T-cell (primary cell): Measurements from ENCODE around the gene HSPA1L. TPM values are rescaled to one million over a fixed set of nuclear protein-coding genes. Genes with fewer than 3 reads are reported as not detected.
A peak's percentile ranks its signal among the peaks of the same experiment; 100 is the strongest.

Experiments used
- ATAC-seq, 4 experiments: fragments of 200-7000 bp in 3 of 4; fragments of 150-1000 bp in 1 of 4; cut with Tn5 transposase; replicated peaks in 1 of 4; 1 replicate in 3 of 4; 2 replicates in 1 of 4; pipeline ENCODE4 v1.10.0; 2021; ENCODE audit warnings: moderate library complexity in 3 of 4, mild to moderate bottlenecking in 2 of 4, moderate number of reproducible peaks in 1 of 4
- CTCF ChIA-PET, 2 donors: fragments of 300-600 bp; sonication (Branson Sonifier 250); formaldehyde crosslinking; loops; one replicate each; lab custom pipeline; 2022; ENCODE audit warnings: antibody characterized with exemption in 2 of 2; lab: Charles Lee
- POLR2A ChIA-PET, 2 donors: fragments of 300-600 bp; sonication (Branson Sonifier 250); formaldehyde crosslinking; loops; one replicate each; lab custom pipeline; 2022; ENCODE audit warnings: antibody characterized with exemption in 2 of 2; lab: Charles Lee
- DNase-seq, 35 experiments: peaks; one replicate each; pipeline versions ENCODE4 v3.0.0 to v3.0.0-alpha.2; 2013 to 2023
- H3K27ac ChIP-seq: one replicate; pipeline ENCODE4 v1.5.1; 2013; ENCODE audit warnings: low read length
- H3K27me3 ChIP-seq, 2 experiments: replicated peaks in 1 of 2; 1 replicate in 1 of 2; 2 replicates in 1 of 2; pipeline versions ENCODE4 v1.6.1 to v1.7.0; 2013; ENCODE audit warnings: low read length in 1 of 2, mixed read lengths in 1 of 2; ENCODE audit not compliant: control insufficient read depth in 2 of 2, insufficient read depth in 2 of 2; ENCODE audit errors: extremely low read depth in 1 of 2
- H3K36me3 ChIP-seq, 2 donors: 1 replicate in 1 of 2; 2 replicates in 1 of 2; pipeline versions ENCODE4 v1.6.1 to v1.7.0; 2013; ENCODE audit warnings: low read length in 1 of 2; ENCODE audit not compliant: control insufficient read depth in 2 of 2, insufficient read depth in 1 of 2; ENCODE audit errors: extremely low read depth in 1 of 2
- H3K4me1 ChIP-seq, 2 experiments: 1 replicate in 1 of 2; 2 replicates in 1 of 2; pipeline versions ENCODE4 v1.6.1 to v1.7.0; 2013; ENCODE audit warnings: low read length in 2 of 2, mixed read lengths in 1 of 2; ENCODE audit not compliant: insufficient read depth in 2 of 2, control insufficient read depth in 1 of 2; ENCODE audit errors: extremely low read depth in 1 of 2
- H3K4me3 ChIP-seq, 2 donors: 1 replicate in 1 of 2; 2 replicates in 1 of 2; pipeline versions ENCODE4 v1.5.1 to v1.7.0; 2013; ENCODE audit warnings: mild to moderate bottlenecking in 2 of 2, low read length in 1 of 2, moderate library complexity in 1 of 2; ENCODE audit not compliant: control insufficient read depth in 1 of 2; ENCODE audit errors: extremely low read depth in 1 of 2
- H3K9me3 ChIP-seq: 2 replicates; pipeline ENCODE4 v1.7.0; 2013
- H3K27ac Mint-ChIP-seq, 2 donors: one replicate each; pipeline ENCODE4 v1.8.0; 2020 to 2021; ENCODE audit warnings: mild to moderate bottlenecking in 2 of 2, mixed read lengths in 2 of 2
- H3K27me3 Mint-ChIP-seq, 2 donors: one replicate each; pipeline ENCODE4 v1.8.0; 2021 to 2022; ENCODE audit warnings: mixed read lengths in 2 of 2
- H3K36me3 Mint-ChIP-seq: one replicate; pipeline ENCODE4 v1.8.0; 2021; ENCODE audit warnings: mixed read lengths
- H3K4me1 Mint-ChIP-seq, 3 donors: one replicate each; pipeline ENCODE4 v1.8.0; 2020 to 2022; ENCODE audit warnings: mixed read lengths in 3 of 3, mild to moderate bottlenecking in 1 of 3
- H3K4me3 Mint-ChIP-seq, 3 donors: one replicate each; pipeline ENCODE4 v1.8.0; 2020 to 2022; ENCODE audit warnings: mild to moderate bottlenecking in 3 of 3, mixed read lengths in 3 of 3, moderate library complexity in 3 of 3
- H3K9me3 Mint-ChIP-seq, 3 donors: one replicate each; pipeline ENCODE4 v1.8.0; 2020 to 2022; ENCODE audit warnings: mixed read lengths in 3 of 3
- WGBS: methylation state at CpG from one replicate; pipeline ENCODE4 v1.1.5; 2013; ENCODE audit warnings: missing lambda C conversion rate; ENCODE audit not compliant: insufficient coverage; 5-methylcytosine and 5-hydroxymethylcytosine counted together
- total RNA-seq, 35 experiments: library from RNA in 6 of 35; stranded (reverse) in 6 of 35; fragments of 120-200 nt in 1 of 35; gene quantifications; one replicate each; pipeline versions ENCODE4 v1.2.1 to v1.2.4 and lab custom pipeline; 2013 to 2026

HSPA1L gene
- total RNA-seq, 5 donors from 2014 or later (not counting 1 experiment from before 2014, with no cell fraction given), result 2.8 to 8.5 (median 8.1) TPM

GRCh38 chr6:31792090-31792374 lies 23.1 kb downstream of the HSPA1L start:
- POLR2A ChIA-PET, result no interaction called here
- H3K4me1 ChIP-seq, result peaks cover 10 to 34% of the 10 kb centered on the region in 2 experiments
- WGBS, result no CpG with 5 or more reads among the region's 3 CpGs

GRCh38 chr6:31791324-31792089 lies 23.6 kb downstream of the HSPA1L start:
- H3K4me1 Mint-ChIP-seq, result peaks cover 26 to 37% (median 29%) of the 10 kb centered on the region in 3 donors

More at GRCh38 chr6:31792090-31792374, 23.1 kb downstream of the HSPA1L start:
- CTCF ChIA-PET, result interaction anchor here (0.5 to 0.7 kb wide), 2 partner anchors 22 to 135 kb away, joined by 3 to 6 read pairs; no protein-coding TSS in a partner anchor
- Histone ChIP-seq H3K9me3 (no peaks in the 10 kb centered on the region), H3K27me3 (no peaks in the 10 kb centered on the region), H3K27ac (no peak overlapping the region), H3K4me3 (no peak overlapping the region), H3K36me3 (peaks cover 9 to 15% of the 10 kb centered on the region in 2 donors)
- DNase-seq (no peak), ATAC-seq (no peak)
- Mint-ChIP-seq H3K9me3 (no peaks in the 10 kb centered on the region), H3K27me3 (no peaks in the 10 kb centered on the region), H3K27ac (peak overlapping the region in 1 of 2 donors; percentile 24), H3K4me3 (no peak overlapping the region), H3K4me1 (peaks cover 31 to 42% (median 33%) of the 10 kb centered on the region in 3 donors), H3K36me3 (peaks cover 15% of the 10 kb centered on the region)

GRCh38 chr6:31785475-31785874 lies 29.6 kb downstream of the HSPA1L start:
- Mint-ChIP-seq H3K4me1 (peaks cover 0 to 6% (median 2%) of the 10 kb centered on the region in 3 donors), H3K4me3 (no peak overlapping the region), H3K27ac (no peak overlapping the region), H3K27me3 (no peaks in the 10 kb centered on the region), H3K36me3 (peaks cover 32% of the 10 kb centered on the region), H3K9me3 (no peaks in the 10 kb centered on the region)
- Histone ChIP-seq H3K4me1 (no peaks in the 10 kb centered on the region), H3K9me3 (no peaks in the 10 kb centered on the region), H3K27me3 (peaks cover 0 to 3% of the 10 kb centered on the region in 2 experiments), H3K36me3 (peaks cover 4 to 45% of the 10 kb centered on the region in 2 donors), H3K27ac (no peak overlapping the region), H3K4me3 (no peak overlapping the region)
- no peak for DNase-seq
- ATAC-seq, result no peak
- POLR2A ChIA-PET, result no interaction called here
- CTCF ChIA-PET, result interaction anchor here in 1 of 2 donors (0.7 kb wide), 1 partner anchor 189 kb away, joined by 4 read pairs; no protein-coding TSS in a partner anchor
- 97% methylated on average over 10 of the region's 11 CpGs for WGBS

More at GRCh38 chr6:31791324-31792089, 23.6 kb downstream of the HSPA1L start:
- Mint-ChIP-seq H3K4me3 (no peak overlapping the region), H3K9me3 (no peaks in the 10 kb centered on the region), H3K27ac (peak overlapping the region; percentile 12 to 80), H3K36me3 (peaks cover 15% of the 10 kb centered on the region), H3K27me3 (no peaks in the 10 kb centered on the region)
- H3K27me3 ChIP-seq, result no peaks in the 10 kb centered on the region
- no peaks in the 10 kb centered on the region for H3K9me3 ChIP-seq
- peak in 6 of 35 experiments; percentile 18 to 54 (median 30) for DNase-seq
- POLR2A ChIA-PET, result no interaction called here
- H3K36me3 ChIP-seq, result peaks cover 9 to 15% of the 10 kb centered on the region in 2 donors
- H3K4me1 ChIP-seq, result peaks cover 8 to 30% of the 10 kb centered on the region in 2 experiments
- no peak overlapping the region for H3K27ac ChIP-seq
- CTCF ChIA-PET, result interaction anchor here (0.5 to 1.4 kb wide), 5 partner anchors 18 to 135 kb away, joined by 3 to 7 read pairs (median 5); no protein-coding TSS in a partner anchor
- no peak overlapping the region for H3K4me3 ChIP-seq
- ATAC-seq, result no peak
- WGBS, result 46% methylated on average over 2 of the region's 12 CpGs

GRCh38 chr6:31784098-31784925 lies 30.8 kb downstream of the HSPA1L start:
- over 99% methylated on average over 13 of the region's 15 CpGs for WGBS
- no peaks in the 10 kb centered on the region for H3K27me3 Mint-ChIP-seq
- no peak overlapping the region for H3K4me3 Mint-ChIP-seq
- CTCF ChIA-PET, result no interaction called here
- no peaks in the 10 kb centered on the region for H3K9me3 ChIP-seq
- peaks cover 11 to 56% of the 10 kb centered on the region in 2 donors for H3K36me3 ChIP-seq
- peaks cover 0 to 3% (median 0%) of the 10 kb centered on the region in 3 donors for H3K4me1 Mint-ChIP-seq
- H3K4me3 ChIP-seq, result no peak overlapping the region
- DNase-seq (no peak), ATAC-seq (no peak)
- no peak overlapping the region for H3K27ac Mint-ChIP-seq
- peaks cover 31% of the 10 kb centered on the region for H3K36me3 Mint-ChIP-seq
- no peaks in the 10 kb centered on the region for H3K4me1 ChIP-seq
- H3K9me3 Mint-ChIP-seq, result no peaks in the 10 kb centered on the region
- POLR2A ChIA-PET, result interaction anchor here in 1 of 2 donors (0.6 to 0.7 kb wide), 2 partner anchors 32 to 44 kb away, joined by 5 to 8 read pairs; partner anchors contain the start of gene MSH5
- peaks cover 0 to 3% of the 10 kb centered on the region in 2 experiments for H3K27me3 ChIP-seq
- no peak overlapping the region for H3K27ac ChIP-seq

GRCh38 chr6:31782126-31782855 lies 32.8 kb downstream of the HSPA1L start:
- WGBS, result 96% methylated on average over 31 of the region's 32 CpGs
- Mint-ChIP-seq H3K4me3 (no peak overlapping the region), H3K36me3 (peaks cover 30% of the 10 kb centered on the region), H3K27ac (no peak overlapping the region), H3K27me3 (no peaks in the 10 kb centered on the region), H3K4me1 (peaks cover 4 to 7% (median 7%) of the 10 kb centered on the region in 3 donors), H3K9me3 (no peaks in the 10 kb centered on the region)
- no peaks in the 10 kb centered on the region for H3K9me3 ChIP-seq
- H3K4me3 ChIP-seq, result no peak overlapping the region
- peaks cover 0 to 8% of the 10 kb centered on the region in 2 experiments for H3K4me1 ChIP-seq
- DNase-seq (no peak), ATAC-seq (no peak)
- peaks cover 0 to 3% of the 10 kb centered on the region in 2 experiments for H3K27me3 ChIP-seq
- CTCF ChIA-PET, result no interaction called here
- peaks cover 20 to 63% of the 10 kb centered on the region in 2 donors for H3K36me3 ChIP-seq
- POLR2A ChIA-PET, result no interaction called here
- no peak overlapping the region for H3K27ac ChIP-seq
